GM12891 (cell line): ENCODE results near the gene VCAN.

Experiments used
- DNase-seq: peaks from one replicate; pipeline ENCODE4 v3.0.0; 2011; ENCODE audit warnings: low spot score; ENCODE audit not compliant: insufficient read length
- FAIRE-seq: peaks from 2 replicates; lab custom pipeline; 2011; peaks lifted over from hg19 to GRCh38; lab: Jason Lieb, UNC
- PAX5 ChIP-seq: IDR thresholded peaks from 2 replicates; pipeline ENCODE4 v1.6.1; 2011; ENCODE audit warnings: low read length, moderate library complexity, mild to moderate bottlenecking; ENCODE audit not compliant: insufficient read depth, severe bottlenecking
- POLR2A ChIP-seq: IDR thresholded peaks from 2 replicates; pipeline ENCODE4 v1.6.1; 2011; ENCODE audit warnings: low read depth, low read length, control low read depth
- POLR2AphosphoS5 ChIP-seq: IDR thresholded peaks from 2 replicates; pipeline ENCODE4 v1.6.1; 2011; ENCODE audit warnings: low read depth, low read length, control low read depth
- POU2F2 ChIP-seq: IDR thresholded peaks from 2 replicates; pipeline ENCODE4 v1.6.1; 2011; ENCODE audit warnings: low read depth, mild to moderate bottlenecking, control low read depth, low read length, moderate library complexity
- SPI1 ChIP-seq: IDR thresholded peaks from 2 replicates; pipeline ENCODE4 v1.6.1; 2011; ENCODE audit warnings: low read depth, low read length, control low read depth
- TAF1 ChIP-seq: IDR thresholded peaks from 2 replicates; pipeline ENCODE4 v1.6.1; 2011; ENCODE audit warnings: low read depth, low read length, control low read depth

The VCAN gene

GRCh38 chr5:83543898-83544297, 72.4 kb downstream of the VCAN start:
- FAIRE-seq (no peak), DNase-seq (no peak)
- TF ChIP-seq TAF1 (no peak), POLR2A (no peak), PAX5 (no peak), POLR2AphosphoS5 (no peak)

GRCh38 chr5:83547161-83547560, 75.6 kb downstream of the VCAN start:
- TF ChIP-seq POU2F2: no peak
- TF ChIP-seq SPI1: no peak
- no peak for TF ChIP-seq TAF1
- TF ChIP-seq POLR2A: no peak
- TF ChIP-seq PAX5: no peak
- no peak for TF ChIP-seq POLR2AphosphoS5

GRCh38 chr5:83547889-83548288, 76.3 kb downstream of the VCAN start:
- TF ChIP-seq POLR2A (no peak), SPI1 (no peak)
- no peak for DNase-seq

More at GRCh38 chr5:83547161-83547560, 75.6 kb downstream of the VCAN start:
- no peak for DNase-seq
- FAIRE-seq: no peak

GRCh38 chr5:83548581-83548980, 77.0 kb downstream of the VCAN start:
- no peak for DNase-seq

More at GRCh38 chr5:83547889-83548288, 76.3 kb downstream of the VCAN start:
- no peak for FAIRE-seq

GRCh38 chr5:83549076-83549475, 77.5 kb downstream of the VCAN start:
- no peak for FAIRE-seq
- DNase-seq: no peak
- TF ChIP-seq PAX5 (no peak), TAF1 (no peak), POU2F2 (no peak), POLR2A (no peak), SPI1 (no peak), POLR2AphosphoS5 (no peak)

More at GRCh38 chr5:83548581-83548980, 77.0 kb downstream of the VCAN start:
- TF ChIP-seq PAX5: no peak
- TF ChIP-seq SPI1: no peak
- no peak for TF ChIP-seq POLR2A
- TF ChIP-seq POLR2AphosphoS5: no peak
- FAIRE-seq: no peak

GRCh38 chr5:83549674-83550073, 78.1 kb downstream of the VCAN start:
- no peak for DNase-seq
- no peak for TF ChIP-seq POLR2A
- TF ChIP-seq POLR2AphosphoS5: no peak
- TF ChIP-seq TAF1: no peak
- no peak for TF ChIP-seq PAX5
- no peak for FAIRE-seq

GRCh38 chr5:83551821-83552220, 80.3 kb downstream of the VCAN start:
- FAIRE-seq (no peak), DNase-seq (no peak)
- TF ChIP-seq SPI1 (no peak), POU2F2 (no peak), POLR2AphosphoS5 (no peak), PAX5 (no peak), POLR2A (no peak)

GRCh38 chr5:83552275-83552674, 80.7 kb downstream of the VCAN start:
- no peak for TF ChIP-seq POLR2AphosphoS5
- TF ChIP-seq PAX5: no peak
- no peak for TF ChIP-seq POLR2A
- no peak for TF ChIP-seq POU2F2
- no peak for TF ChIP-seq TAF1
- TF ChIP-seq SPI1: no peak
- FAIRE-seq: no peak
- no peak for DNase-seq

GRCh38 chr5:83553000-83553486, 81.5 kb downstream of the VCAN start:
- TF ChIP-seq PAX5 (no peak), TAF1 (no peak), POLR2A (no peak), POU2F2 (no peak)
- no peak for FAIRE-seq
- DNase-seq: no peak

GRCh38 chr5:83554133-83554532, 82.6 kb downstream of the VCAN start:
- no peak for FAIRE-seq
- no peak for TF ChIP-seq POLR2A
- TF ChIP-seq SPI1: no peak
- no peak for TF ChIP-seq TAF1
- TF ChIP-seq POU2F2: no peak
- no peak for TF ChIP-seq PAX5
- no peak for TF ChIP-seq POLR2AphosphoS5

More at GRCh38 chr5:83554133-83554532, 82.6 kb downstream of the VCAN start:
- no peak for DNase-seq
